HEK293 (cell line): ENCODE data around the gene IL17RC.
"Not testable (repeated sequence)": the region's sequence is repeated elsewhere in the genome, so short reads cannot be mapped to it uniquely, and the experiment has no call there.

Experiments
- CTCF ChIP-seq: fragments of 450-650 bp; formaldehyde crosslinking; IDR thresholded peaks from 2 replicates; pipeline ENCODE4 v1.5.1; 2016; ENCODE audit warnings: missing biosample characterization, missing genetic modification characterization
- YY1 ChIP-seq: fragments of 450-650 bp; formaldehyde crosslinking; IDR thresholded peaks from 2 replicates; pipeline ENCODE4 v1.5.1; 2018; ENCODE audit warnings: missing biosample characterization, missing genetic modification characterization
- ZNF580 ChIP-seq: fragments of 450-650 bp; formaldehyde crosslinking; IDR thresholded peaks from 2 replicates; pipeline ENCODE4 v1.5.1; 2016; ENCODE audit warnings: missing biosample characterization, missing genetic modification characterization
- ZNF654 ChIP-seq: fragments of 450-650 bp; formaldehyde crosslinking; IDR thresholded peaks from 2 replicates; pipeline ENCODE4 v1.5.1; 2016; ENCODE audit warnings: low read depth, missing biosample characterization, missing genetic modification characterization
- TF ChIP-seq, protein P1 (sequence below): IDR thresholded peaks from 2 replicates; pipeline ENCODE4 v1.6.1; 2011; ENCODE audit warnings: mild to moderate bottlenecking, low read depth, low read length, borderline replicate concordance

GRCh38 chr3:9939906-9940305, 23.0 kb downstream of the IL17RC start:
- not testable (repeated sequence) for TF ChIP-seq ZNF654; CTCF (tag by site-specific recombination); ZNF580 (tag by site-specific recombination); YY1 (tag by site-specific recombination)
- TF ChIP-seq, protein P1, sequence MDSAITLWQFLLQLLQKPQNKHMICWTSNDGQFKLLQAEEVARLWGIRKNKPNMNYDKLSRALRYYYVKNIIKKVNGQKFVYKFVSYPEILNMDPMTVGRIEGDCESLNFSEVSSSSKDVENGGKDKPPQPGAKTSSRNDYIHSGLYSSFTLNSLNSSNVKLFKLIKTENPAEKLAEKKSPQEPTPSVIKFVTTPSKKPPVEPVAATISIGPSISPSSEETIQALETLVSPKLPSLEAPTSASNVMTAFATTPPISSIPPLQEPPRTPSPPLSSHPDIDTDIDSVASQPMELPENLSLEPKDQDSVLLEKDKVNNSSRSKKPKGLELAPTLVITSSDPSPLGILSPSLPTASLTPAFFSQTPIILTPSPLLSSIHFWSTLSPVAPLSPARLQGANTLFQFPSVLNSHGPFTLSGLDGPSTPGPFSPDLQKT, result not testable (repeated sequence)
